Measurements from ENCODE around the gene CYTH1.

CYTH1 gene

GRCh38 chr17:78734793-78735641, 47.1 kb downstream of the CYTH1 start:
- no peak for DNase-seq (ENCODE audit: low read depth)

GRCh38 chr17:78732354-78732753, 49.7 kb downstream of the CYTH1 start:
- no peak for DNase-seq (ENCODE audit: low read depth)

DNA sequence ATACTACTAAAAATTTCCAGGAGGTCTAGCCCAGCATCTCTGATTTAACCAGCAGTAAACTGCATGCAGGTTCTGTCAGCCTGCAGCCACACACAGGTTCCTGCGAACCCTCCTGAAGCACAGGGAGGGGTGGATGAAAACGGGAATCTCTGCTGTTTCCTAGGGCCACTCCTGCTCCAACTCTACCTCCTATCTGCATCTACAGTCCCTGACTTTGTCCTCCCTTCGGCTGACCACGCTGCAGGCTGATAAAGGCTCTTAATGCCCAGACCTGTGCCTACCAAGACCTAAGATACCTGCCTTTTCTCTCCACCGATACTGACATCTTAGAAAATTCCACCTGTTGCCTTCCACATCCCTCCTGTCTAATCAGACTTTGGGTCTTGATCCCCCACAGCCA, 50.2 kb downstream of the CYTH1 start:
- DNase-seq (ENCODE audit: low read depth): no peak

GRCh38 chr17:78729641-78730040, 52.4 kb downstream of the CYTH1 start:
- DNase-seq (ENCODE audit: low read depth): no peak

DNA sequence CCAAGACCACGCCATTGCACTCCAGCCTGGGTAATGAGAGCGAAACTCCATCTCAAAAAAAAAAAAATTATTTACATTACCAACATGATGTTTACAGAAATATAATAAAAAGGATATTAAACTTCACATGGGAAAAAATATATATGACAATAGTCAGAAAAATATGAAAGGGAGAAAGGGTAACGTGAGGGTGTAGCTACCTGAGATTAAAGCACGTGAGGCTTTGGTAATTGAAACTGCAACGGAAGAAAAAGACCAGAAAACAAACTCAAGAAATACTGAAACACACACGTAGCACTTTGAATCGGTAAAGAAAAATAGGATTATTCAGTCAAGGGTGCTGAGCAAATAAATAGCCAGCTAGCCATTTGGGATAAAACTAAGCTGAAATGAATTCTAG, 53.6 kb downstream of the CYTH1 start:
- DNase-seq (ENCODE audit: low read depth): no peak

GRCh38 chr17:78727476-78728229, 54.4 kb downstream of the CYTH1 start:
- no peak for DNase-seq (ENCODE audit: low read depth)

DNA sequence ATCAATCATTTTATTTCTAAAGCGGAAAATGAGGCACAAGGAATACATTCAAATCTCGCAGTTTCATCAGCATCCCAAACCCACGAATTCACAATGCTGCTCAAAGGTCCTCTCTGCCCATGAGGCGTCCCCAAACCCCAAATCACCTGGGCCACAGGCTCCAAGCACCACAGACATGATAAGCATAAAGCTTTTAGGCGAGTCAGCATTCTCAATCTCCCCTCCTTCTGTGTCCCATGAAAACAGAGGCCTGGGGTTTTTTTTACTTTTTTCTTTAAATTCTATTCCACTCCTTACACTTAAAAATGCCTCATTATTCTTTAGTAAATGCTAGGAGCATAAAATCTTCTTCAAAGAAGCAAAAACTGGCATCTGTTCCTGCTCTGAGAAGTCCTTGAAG, 55.0 kb downstream of the CYTH1 start:
- DNase-seq (ENCODE audit: low read depth): no peak

- no peak for DNase-seq (ENCODE audit: low read depth)
Measured at GRCh38 chr17:78726513-78726912, 55.6 kb downstream of the CYTH1 start.

GRCh38 chr17:78725448-78726021, 56.5 kb downstream of the CYTH1 start:
- no peak for DNase-seq (ENCODE audit: low read depth)

- DNase-seq (ENCODE audit: low read depth): no peak
Measured at GRCh38 chr17:78724999-78725398, 57.1 kb downstream of the CYTH1 start.

- no peak for DNase-seq (ENCODE audit: low read depth)
Measured at GRCh38 chr17:78724544-78724943, 57.5 kb downstream of the CYTH1 start.

DNA sequence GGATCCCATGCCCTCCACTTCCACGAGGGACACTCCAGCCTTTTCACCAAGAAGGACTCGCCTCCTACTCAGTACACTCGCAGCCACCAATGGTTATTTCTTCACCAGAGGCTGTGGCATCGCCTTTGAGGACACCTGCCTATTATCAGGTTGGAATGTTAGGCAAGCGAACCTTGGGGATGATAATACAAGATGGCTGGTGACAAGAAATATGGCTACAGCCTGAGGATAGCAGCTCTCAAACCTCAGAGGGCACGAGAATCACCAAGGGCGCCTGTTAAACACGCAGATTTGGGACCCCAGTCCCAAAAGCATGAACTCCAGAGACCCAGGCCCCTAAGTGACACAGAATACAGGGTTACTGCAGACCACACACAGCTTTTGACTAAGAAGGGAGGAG, 58.1 kb downstream of the CYTH1 start:
- no peak for DNase-seq (ENCODE audit: low read depth)

DNA sequence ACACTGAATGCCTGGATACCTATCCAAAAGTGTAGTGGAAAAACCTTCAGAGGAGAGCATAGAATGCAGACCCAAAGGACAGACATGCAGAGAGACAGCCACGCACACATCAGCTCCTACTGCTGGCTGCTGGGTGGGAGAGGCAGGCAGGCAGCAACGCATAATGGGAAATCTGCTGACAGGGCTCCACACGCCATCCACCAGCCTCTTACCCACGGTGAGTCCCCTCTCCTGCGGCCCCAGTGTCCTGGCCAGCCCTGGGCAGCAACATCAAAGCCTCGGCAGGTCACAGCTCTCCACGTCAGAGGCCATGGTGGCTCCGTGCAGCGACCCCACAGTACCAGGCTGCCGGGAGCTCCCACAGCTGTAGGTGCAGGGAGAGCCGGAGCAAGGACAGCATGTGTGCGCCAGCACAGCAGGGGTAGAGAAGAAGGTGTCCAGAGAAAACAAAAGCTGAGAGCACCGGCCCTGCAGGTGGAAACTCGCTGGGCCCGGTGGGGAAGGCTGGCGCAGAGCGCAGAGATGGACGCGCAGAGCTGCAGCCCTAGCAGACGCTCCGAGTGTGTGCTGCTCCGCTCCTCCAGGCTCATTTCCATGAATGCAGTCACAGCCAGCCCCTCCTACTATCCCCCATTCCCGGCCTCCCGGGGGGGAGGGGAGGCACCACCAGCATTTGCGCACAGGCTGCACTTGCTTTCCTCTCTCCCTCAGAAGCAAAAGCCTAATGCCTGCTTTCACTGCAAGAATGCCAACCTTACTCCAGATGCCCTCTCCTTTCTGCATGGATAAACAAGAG, 58.9 kb downstream of the CYTH1 start:
- DNase-seq (ENCODE audit: low read depth): no peak

GRCh38 chr17:78722246-78722761, 59.8 kb downstream of the CYTH1 start:
- no peak for DNase-seq (ENCODE audit: low read depth)

DNA sequence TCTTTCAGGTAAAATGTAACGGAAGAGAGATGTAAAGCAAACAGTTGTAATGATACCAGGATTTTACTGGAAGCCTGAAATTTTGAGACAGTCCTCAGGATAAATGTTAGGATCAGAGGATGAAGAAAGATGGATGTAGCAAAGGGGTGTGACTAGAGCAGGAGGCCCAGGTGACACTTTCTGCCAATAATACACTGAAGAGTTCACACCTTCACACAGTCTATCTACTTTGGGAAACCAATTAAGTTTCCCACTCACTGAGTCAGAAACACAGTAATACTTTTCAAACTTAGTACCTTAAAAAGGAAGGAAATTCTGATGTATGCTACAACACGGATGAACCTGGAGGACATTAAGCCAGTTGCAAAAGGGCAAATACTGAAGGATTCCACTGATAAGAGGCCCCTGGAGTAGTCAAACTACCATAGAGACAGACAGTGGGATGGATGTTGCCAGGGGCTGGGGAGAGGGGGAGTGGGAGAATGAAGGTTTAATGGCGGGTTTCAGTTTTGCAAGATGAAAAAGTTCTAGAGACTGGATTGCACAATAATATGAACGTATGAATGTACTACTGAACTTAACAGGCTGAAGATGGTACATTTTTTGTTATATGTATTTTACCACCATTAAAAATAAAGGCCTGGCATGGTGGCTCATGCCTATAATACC, 62.3 kb downstream of the CYTH1 start:
- no peak for DNase-seq (ENCODE audit: low read depth)

DNA sequence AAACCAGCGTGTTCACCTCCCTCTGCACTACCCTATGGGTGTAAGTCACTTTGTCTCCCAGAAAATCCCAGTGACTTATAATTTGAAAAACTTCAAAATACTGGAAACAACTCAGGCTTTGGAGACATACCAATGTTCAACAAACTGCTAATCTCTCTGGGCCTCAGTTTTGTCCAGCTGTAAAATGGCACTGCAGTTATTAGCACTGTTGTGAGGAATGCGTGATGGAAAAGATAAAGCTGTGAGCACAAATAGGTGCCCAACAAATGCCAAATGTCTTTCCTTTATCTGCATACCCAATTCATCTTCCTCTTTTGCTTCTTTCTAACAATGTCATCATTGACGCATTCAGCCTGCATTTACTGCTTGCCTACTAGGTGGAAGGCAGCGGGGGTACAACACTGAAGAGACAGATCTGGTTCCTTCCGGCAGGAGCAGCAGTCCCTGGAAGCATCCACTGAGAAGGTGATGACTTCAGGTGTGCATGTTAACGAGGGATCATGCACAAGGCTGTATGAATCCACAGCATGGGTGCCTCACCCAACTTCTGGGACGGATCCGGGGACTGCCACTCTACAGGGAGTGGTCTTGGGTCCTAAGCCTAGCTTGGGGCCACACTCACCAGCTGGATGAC, 63.4 kb downstream of the CYTH1 start:
- no peak for DNase-seq (ENCODE audit: low read depth)

DNA sequence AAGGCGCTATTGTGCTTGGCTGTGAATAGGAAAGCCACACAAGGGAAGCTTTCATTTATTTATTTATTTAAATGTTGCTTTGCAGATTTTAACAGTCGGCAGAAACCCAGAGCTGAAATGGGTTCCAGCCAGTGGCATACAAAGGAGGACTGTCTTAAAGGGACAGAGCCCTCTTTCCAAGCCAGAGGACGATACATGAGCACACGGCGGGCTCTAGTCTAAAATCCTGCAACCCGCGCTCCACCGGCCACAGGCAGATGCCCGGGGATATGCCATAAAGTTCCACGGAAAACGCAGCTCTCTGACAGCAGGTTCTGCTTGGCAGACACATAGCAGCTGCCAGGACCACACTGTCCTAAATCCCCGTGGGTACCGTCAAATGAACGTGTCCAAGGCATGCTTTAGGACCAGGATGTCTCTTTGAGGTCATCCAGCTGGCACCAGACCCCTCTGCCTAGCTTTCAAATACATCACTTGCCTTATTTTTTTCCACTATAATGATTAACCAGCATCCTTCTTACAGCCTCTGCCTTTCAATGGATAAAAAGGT, 64.6 kb downstream of the CYTH1 start:
- DNase-seq (ENCODE audit: low read depth): no peak

DNA sequence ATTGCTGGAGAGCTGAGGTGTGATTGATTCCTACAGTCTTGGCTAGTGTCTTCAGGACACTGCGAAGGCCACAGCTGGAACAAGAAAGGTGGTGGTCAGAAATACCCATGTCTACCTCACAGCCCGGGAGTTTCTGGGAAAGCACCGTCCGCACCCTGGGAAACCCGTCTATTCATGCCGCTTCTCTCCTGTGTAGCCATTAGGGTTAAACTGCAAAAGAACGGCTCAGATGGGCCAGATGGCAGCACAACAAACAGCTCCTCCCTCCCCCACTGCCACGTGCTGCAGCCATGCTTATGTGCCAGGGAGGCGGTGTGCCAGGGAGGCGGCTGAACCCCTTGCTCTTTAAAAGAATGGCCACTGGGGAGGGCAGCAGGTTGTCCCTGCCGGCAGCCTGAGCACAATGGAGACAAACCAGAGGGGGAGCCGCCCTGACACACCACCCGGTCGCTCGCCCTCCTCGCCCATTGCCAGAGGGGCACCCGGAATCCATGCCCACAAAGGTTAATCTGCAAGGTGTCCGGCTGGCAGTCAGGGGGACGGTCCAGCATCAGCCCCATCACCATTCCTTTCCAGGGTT, 65.2 kb downstream of the CYTH1 start:
- no peak for DNase-seq (ENCODE audit: low read depth)

DNA sequence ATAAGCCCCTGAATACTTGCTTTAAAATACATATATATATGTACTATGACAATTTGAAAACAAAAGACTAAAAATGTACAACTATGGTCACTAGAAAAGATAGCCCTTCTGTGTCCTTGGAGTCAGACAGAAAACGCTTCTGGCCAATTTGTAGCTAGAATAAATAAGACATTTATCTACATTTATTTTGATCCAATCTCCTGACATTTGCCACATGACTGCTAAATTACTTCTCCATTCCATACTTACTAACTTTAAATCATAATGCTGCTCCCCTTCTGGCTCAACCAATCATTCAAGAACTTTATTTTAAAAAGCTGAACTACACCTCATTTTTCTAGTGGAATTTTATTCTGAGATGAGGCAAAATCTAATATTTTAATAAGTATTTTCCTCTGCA, 65.8 kb downstream of the CYTH1 start:
- DNase-seq (ENCODE audit: low read depth): no peak

DNA sequence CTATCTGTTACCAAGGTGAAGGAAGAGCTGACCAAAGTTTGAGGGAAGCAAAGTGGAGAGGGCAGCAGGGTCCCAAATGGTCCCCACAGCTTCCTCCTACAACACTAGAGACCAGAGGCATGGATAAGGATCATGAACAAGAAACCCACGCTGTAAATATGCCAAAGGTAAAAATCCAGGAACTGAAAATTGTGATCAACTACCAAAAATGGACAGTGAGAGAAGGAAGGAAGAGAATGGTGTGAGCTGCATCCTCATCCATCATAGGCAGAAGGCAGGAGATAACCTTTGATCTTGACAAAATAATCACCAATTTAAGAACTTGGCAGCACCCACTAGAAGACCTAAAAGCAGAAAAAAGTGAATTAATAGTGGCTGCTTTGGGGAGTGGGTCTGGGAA, 66.2 kb downstream of the CYTH1 start:
- DNase-seq (ENCODE audit: low read depth): no peak
